PFSK-1 (cell line): ENCODE results near the gene NXPH4.

Experiments
- FOXP2 ChIP-seq: optimal IDR thresholded peaks from 2 replicates; pipeline ENCODE3; 2011; ENCODE audit warnings: borderline replicate concordance, control low read depth, inconsistent platforms; ENCODE audit not compliant: insufficient read depth; ENCODE audit errors: extremely low read length, extremely low read depth
- POLR2AphosphoS5 ChIP-seq: IDR thresholded peaks from 2 replicates; pipeline ENCODE4 v1.6.1; 2012; ENCODE audit warnings: low read depth, mild to moderate bottlenecking, control low read depth, low read length, moderate library complexity
- REST ChIP-seq, 2 experiments: IDR thresholded peaks; 2 replicates each; pipeline versions ENCODE4 v1.6.1 to v1.8.0; 2011 to 2012; ENCODE audit warnings: low read depth in 2 of 2, low read length in 2 of 2, control low read depth in 1 of 2, inconsistent platforms in 1 of 2, mild to moderate bottlenecking in 1 of 2, moderate library complexity in 1 of 2; ENCODE audit not compliant: insufficient read depth in 1 of 2
- SIN3A ChIP-seq: IDR thresholded peaks from 2 replicates; pipeline ENCODE4 v1.6.1; 2012; ENCODE audit warnings: mild to moderate bottlenecking, low read length, moderate library complexity, borderline replicate concordance; ENCODE audit not compliant: insufficient read depth
- TAF1 ChIP-seq: IDR thresholded peaks from 2 replicates; pipeline ENCODE4 v1.6.1; 2012; ENCODE audit warnings: low read length, control low read depth, borderline replicate concordance; ENCODE audit not compliant: insufficient read depth

NXPH4 gene

GRCh38 chr12:57169969-57170368 lies 46.6 kb upstream of the NXPH4 start:
- no peak for TF ChIP-seq FOXP2
- no peak for TF ChIP-seq TAF1
- no peak for TF ChIP-seq SIN3A
- no peak for TF ChIP-seq REST (IDR thresholded peaks at IDR 0.05; ENCODE audit: insufficient read depth in 1 of 2, low read depth in 2 of 2, low read length in 2 of 2)
- TF ChIP-seq POLR2AphosphoS5 = no peak

- TF ChIP-seq FOXP2 (no peak), SIN3A (no peak), POLR2AphosphoS5 (no peak)
These were observed 46.2 kb upstream of the NXPH4 start for GRCh38 chr12:57170408-57170807.

- no peak for TF ChIP-seq SIN3A
- TF ChIP-seq TAF1 = no peak
- no peak for TF ChIP-seq FOXP2
- TF ChIP-seq REST (IDR thresholded peaks at IDR 0.05; ENCODE audit: insufficient read depth in 1 of 2, low read depth in 2 of 2, low read length in 2 of 2) = no peak
- no peak for TF ChIP-seq POLR2AphosphoS5
These were observed 45.7 kb upstream of the NXPH4 start for GRCh38 chr12:57170927-57171326.

- no peak for TF ChIP-seq POLR2AphosphoS5
- no peak for TF ChIP-seq FOXP2
- no peak for TF ChIP-seq SIN3A
- no peak for TF ChIP-seq REST (IDR thresholded peaks at IDR 0.05; ENCODE audit: insufficient read depth in 1 of 2, low read depth in 2 of 2, low read length in 2 of 2)
- no peak for TF ChIP-seq TAF1
These were observed 44.9 kb upstream of the NXPH4 start for GRCh38 chr12:57171668-57172067.

- TF ChIP-seq FOXP2 (peak; percentile 19), REST (IDR thresholded peaks at IDR 0.05; ENCODE audit: insufficient read depth in 1 of 2, low read depth in 2 of 2, low read length in 2 of 2) (no peak), SIN3A (no peak)
These were observed 43.5 kb upstream of the NXPH4 start for GRCh38 chr12:57173089-57173488.
